Activated T-helper 1 cell treated with Interleukin-2 at 50 U/mL for 16 hours (primary cell): ENCODE data around the gene COX14.
"Not testable (repeated sequence)": the region's sequence is repeated elsewhere in the genome, so short reads cannot be mapped to it uniquely, and the experiment has no call there.

Experiments used
- DNase-seq: peaks from one replicate; pipeline ENCODE4 v3.0.0-alpha.2; 2020; ENCODE audit warnings: low read depth

The COX14 gene

DNA sequence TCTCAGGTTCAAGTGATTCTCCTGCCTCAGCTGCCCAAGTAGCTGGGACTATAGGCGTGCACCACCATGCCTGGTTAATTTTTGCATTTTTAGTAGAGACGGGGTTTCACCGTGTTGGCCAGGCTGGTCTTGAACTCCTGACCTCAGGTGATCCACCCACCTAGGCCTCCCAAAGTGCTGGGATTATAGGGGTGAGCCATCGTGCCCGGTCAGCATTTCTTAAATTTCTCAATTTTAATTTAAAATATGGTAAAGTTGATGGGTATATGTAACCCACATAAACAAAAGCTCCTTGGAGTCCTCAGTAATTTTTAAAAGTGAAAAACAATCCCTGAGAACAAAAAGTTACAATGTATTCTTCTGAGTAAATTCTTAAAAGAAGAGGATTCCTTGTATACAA is 42.9 kb downstream of the COX14 start:
- not testable (repeated sequence) for DNase-seq

DNA sequence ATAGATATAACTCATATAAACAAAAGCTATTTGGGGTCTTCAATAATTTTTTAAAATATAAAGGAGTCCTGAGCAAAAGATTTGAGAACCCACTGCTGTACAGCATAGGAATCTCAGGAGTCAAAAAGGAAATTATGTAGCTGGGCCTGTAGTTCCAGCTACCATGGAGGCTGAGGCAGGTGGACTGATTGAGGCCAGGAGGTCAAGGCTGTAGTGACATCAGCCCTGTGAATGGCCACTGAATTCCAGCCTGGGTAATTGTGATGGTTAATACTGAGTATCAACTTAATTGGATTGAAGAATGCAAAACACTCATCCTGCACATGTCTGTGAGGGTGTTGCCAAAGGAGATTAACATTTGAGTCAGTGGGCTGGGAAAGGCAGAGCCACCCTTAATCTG is 44.6 kb downstream of the COX14 start:
- DNase-seq: no peak

DNA sequence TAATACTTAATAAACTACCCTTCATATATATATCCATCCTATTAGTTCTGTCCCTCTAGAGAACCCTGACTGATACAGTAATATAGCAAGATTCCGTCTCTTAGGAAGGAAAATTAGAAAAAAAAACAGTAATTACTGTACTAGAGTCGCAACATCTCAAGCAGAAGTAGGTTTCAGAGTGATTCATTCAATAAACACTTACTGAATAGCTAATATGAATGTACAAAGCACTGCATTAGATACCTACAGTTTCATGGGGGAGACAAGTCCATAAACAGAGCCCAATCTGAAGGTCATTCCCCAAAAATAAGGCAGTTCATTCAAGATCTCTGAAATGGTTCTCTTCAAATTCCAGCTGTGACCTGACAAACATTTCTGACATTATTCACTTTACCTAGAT is 45.2 kb downstream of the COX14 start:
- no peak for DNase-seq

- DNase-seq: no peak
Observed at GRCh38 chr12:50160643-50161042, 48.6 kb downstream of the COX14 start.

- no peak for DNase-seq
Observed at GRCh38 chr12:50162230-50162629, 50.2 kb downstream of the COX14 start.

DNA sequence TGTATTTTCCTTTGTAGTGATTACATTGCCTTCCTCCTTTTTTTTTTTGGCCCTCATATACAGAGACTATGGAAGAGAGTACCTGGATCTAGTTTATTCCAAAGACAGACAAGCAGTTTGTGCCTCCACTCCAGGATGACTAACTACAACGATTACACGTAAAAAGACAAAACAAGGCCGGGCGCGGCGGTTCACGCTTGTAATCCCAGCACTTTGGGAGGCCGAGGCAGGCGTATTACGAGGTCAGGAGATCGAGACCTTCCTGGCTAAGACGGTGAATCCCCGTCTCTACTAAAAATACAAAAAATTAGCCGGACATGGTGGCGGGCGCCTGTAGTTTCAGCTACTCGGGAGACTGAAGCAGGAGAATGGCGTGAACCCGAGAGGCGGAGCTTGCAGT is 52.9 kb downstream of the COX14 start:
- DNase-seq: no peak

GRCh38 chr12:50166799-50167048 is 54.7 kb downstream of the COX14 start:
- peak; percentile 21 for DNase-seq

- peak; percentile 96 for DNase-seq
Observed at GRCh38 chr12:50167049-50167828, 55.2 kb downstream of the COX14 start, which contains the start of gene CERS5. TSS of gene CERS5 (minus strand) at chr12:50167369. CDS start at chr12:50167297, 72 bp downstream.
